GM23338 (cell line): ENCODE data around the gene NRP1. TPM values are rescaled to one million over a fixed set of nuclear protein-coding genes. Genes with fewer than 3 reads are reported as not detected.

Source experiments
- ATAC-seq: fragments of 200-7000 bp; cut with Tn5 transposase; 3 replicates; pipeline ENCODE4 v1.9.1; 2020
- DNase-seq: peaks from one replicate; pipeline ENCODE4 v3.0.0-alpha.2; 2015; ENCODE audit warnings: low spot score
- H2AFZ ChIP-seq: fragments of 200-600 bp; sonication (generic); 2 replicates; pipeline ENCODE4 v1.8.0; 2016; ENCODE audit warnings: antibody characterized with exemption, mild to moderate bottlenecking, moderate library complexity
- H3F3A ChIP-seq: fragments of 200-600 bp; sonication (generic); replicated peaks from 2 replicates; pipeline ENCODE4 v1.8.0; 2017; ENCODE audit warnings: antibody characterized with exemption, mixed run types, low read depth
- H3K27ac ChIP-seq: fragments of 200-600 bp; sonication (generic); 2 replicates; pipeline ENCODE4 v1.6.1; 2016; ENCODE audit warnings: low read depth
- H3K27me3 ChIP-seq: fragments of 200-600 bp; sonication (generic); 2 replicates; pipeline ENCODE4 v1.8.0; 2016; ENCODE audit warnings: mild to moderate bottlenecking, mixed run types, moderate library complexity; ENCODE audit not compliant: insufficient read depth
- H3K36me3 ChIP-seq: fragments of 200-600 bp; sonication (generic); 2 replicates; pipeline ENCODE4 v1.8.0; 2016; ENCODE audit warnings: mild to moderate bottlenecking; ENCODE audit not compliant: insufficient read depth
- H3K4me1 ChIP-seq: fragments of 200-600 bp; sonication (generic); 2 replicates; pipeline ENCODE4 v1.8.0; 2016; ENCODE audit warnings: mild to moderate bottlenecking, moderate library complexity; ENCODE audit not compliant: insufficient read depth
- H3K4me2 ChIP-seq: fragments of 200-600 bp; sonication (generic); 2 replicates; pipeline ENCODE4 v1.7.1; 2017; ENCODE audit warnings: mixed run types
- H3K4me3 ChIP-seq: fragments of 200-600 bp; sonication (generic); 2 replicates; pipeline ENCODE4 v1.6.1; 2016; ENCODE audit warnings: mixed run types
- H3K79me2 ChIP-seq: fragments of 200-600 bp; sonication (generic); replicated peaks from 2 replicates; pipeline ENCODE4 v1.8.0; 2017; ENCODE audit warnings: mild to moderate bottlenecking; ENCODE audit not compliant: insufficient read depth
- H3K9me2 ChIP-seq: fragments of 200-600 bp; sonication (generic); 2 replicates; pipeline ENCODE4 v1.8.0; 2017; ENCODE audit not compliant: insufficient read depth
- H4K20me1 ChIP-seq: fragments of 200-600 bp; sonication (generic); replicated peaks from 2 replicates; pipeline ENCODE4 v1.8.0; 2017; ENCODE audit warnings: mild to moderate bottlenecking; ENCODE audit not compliant: insufficient read depth
- H3K27ac Mint-ChIP-seq: 2 replicates; pipeline ENCODE4 v1.8.0; 2020; ENCODE audit warnings: inconsistent platforms, mild to moderate bottlenecking, moderate library complexity, mixed read lengths
- H3K27me3 Mint-ChIP-seq: 3 replicates; pipeline ENCODE4 v1.8.0; 2022; ENCODE audit warnings: low read depth, mild to moderate bottlenecking, moderate library complexity, mixed read lengths, inconsistent platforms; ENCODE audit not compliant: insufficient read depth, poor library complexity
- H3K36me3 Mint-ChIP-seq: 3 replicates; pipeline ENCODE4 v1.8.0; 2021; ENCODE audit warnings: low read depth, mild to moderate bottlenecking, inconsistent platforms, moderate library complexity, mixed read lengths
- H3K4me1 Mint-ChIP-seq: 3 replicates; pipeline ENCODE4 v1.8.0; 2020; ENCODE audit warnings: mild to moderate bottlenecking, inconsistent platforms, mixed read lengths
- H3K4me3 Mint-ChIP-seq: 3 replicates; pipeline ENCODE4 v1.8.0; 2021; ENCODE audit warnings: moderate library complexity, mild to moderate bottlenecking, inconsistent platforms, mixed read lengths
- H3K9me3 Mint-ChIP-seq: 3 replicates; pipeline ENCODE4 v1.8.0; 2020; ENCODE audit warnings: moderate library complexity, mild to moderate bottlenecking, inconsistent platforms, mixed read lengths
- ETS1 ChIP-seq: IDR thresholded peaks from 2 replicates; pipeline ENCODE4 v1.6.1; 2016; ENCODE audit warnings: antibody characterized with exemption
- ZNF114 ChIP-seq: fragments of 250-450 bp; sonication (Bioruptor Pico); IDR thresholded peaks from 2 replicates; pipeline ENCODE4 v1.5.0; 2020; ENCODE audit warnings: mild to moderate bottlenecking, moderate library complexity
- ZNF462 ChIP-seq: fragments of 250-450 bp; sonication (Bioruptor Pico); IDR thresholded peaks from 2 replicates; pipeline ENCODE4 v1.5.0; 2020; ENCODE audit warnings: mild to moderate bottlenecking, moderate library complexity
- polyA plus RNA-seq: library from polyadenylated mRNA; unstranded; fragments of >200 nt; fragmentation: Nextera tagmentation; extraction: Ambion mirVana; gene quantifications from 2 replicates; pipeline ENCODE4 v1.2.1, GENCODE V29; 2016
- total RNA-seq: library from RNA; depleted of rRNA; stranded (reverse); fragments of >200 nt; shearing (Covaris generic); gene quantifications from 2 replicates; pipeline ENCODE4 v1.2.3, GENCODE V29; 2014

NRP1 gene
- total and polyA plus RNA-seq, 2 experiments from 2014 or later = 2.9 to 3.5 TPM

- no peak for TF ChIP-seq ZNF462 (CRISPR knock-in tag)
These were observed 3.0 kb upstream of the NRP1 start (continued) for GRCh38 chr10:33337326-33337957.

- Histone ChIP-seq H3K27ac (no peak overlapping the region), H3K36me3 (no peaks in the 10 kb centered on the region), H3K27me3 (peaks cover 76% of the 10 kb centered on the region), H4K20me1 (no peaks in the 10 kb centered on the region), H3K4me3 (peak overlapping the region; percentile 85), H3K9me2 (no peaks in the 10 kb centered on the region), H2AFZ (peak overlapping the region; percentile 99), H3K4me1 (peaks cover 23% of the 10 kb centered on the region), H3K79me2 (no peaks in the 10 kb centered on the region), H3K4me2 (peak overlapping the region; percentile 95), H3F3A (no peaks in the 10 kb centered on the region)
- TF ChIP-seq ZNF114 (CRISPR knock-in tag) (no peak), ETS1 (0 out of 2 replicates have a peak, but pooled peaks have one; percentile 15)
- H3K9me3 Mint-ChIP-seq = peaks cover 2% of the 10 kb centered on the region; the same call in 1 of the 3 replicates
- no peak overlapping the region for H3K27ac Mint-ChIP-seq
- peak; percentile 65 for DNase-seq
- H3K27me3 Mint-ChIP-seq = peaks cover 44% of the 10 kb centered on the region
- no peaks in the 10 kb centered on the region for H3K36me3 Mint-ChIP-seq
- H3K4me1 Mint-ChIP-seq = peaks cover 25% of the 10 kb centered on the region
- peak overlapping the region; percentile 84 for H3K4me3 Mint-ChIP-seq
- peak; percentile 40 for ATAC-seq
These were observed 2.3 kb upstream of the NRP1 start for GRCh38 chr10:33336582-33337325.
